HCT116 (cell line): Measurements from ENCODE around the gene PTPN22. TPM values are rescaled to one million over a fixed set of nuclear protein-coding genes. Genes with fewer than 3 reads are reported as not detected.

Source experiments
- ATAC-seq: fragments of 200-7000 bp; cut with Tn5 transposase; 2 replicates; pipeline ENCODE4 v1.9.1; 2020; ENCODE audit warnings: mild to moderate bottlenecking, moderate library complexity
- BruUV-seq: library from RNA; stranded (reverse); fragments of 400-500 nt; replicated peaks from 2 replicates; lab custom pipeline; 2021; lab: Mats Ljungman, UMichigan
- CTCF ChIA-PET: fragments of 300-600 bp; sonication (Branson Sonifier 250); formaldehyde crosslinking; loops from one replicate; lab custom pipeline; 2021; ENCODE audit warnings: antibody characterized with exemption; lab: Charles Lee
- POLR2A ChIA-PET: fragments of 300-600, 350-600 bp; sonication (Branson Sonifier 250); formaldehyde crosslinking; loops from one replicate; lab custom pipeline; 2021; ENCODE audit warnings: antibody characterized with exemption; lab: Charles Lee
- RAD21 ChIA-PET, 2 experiments: fragments of 300-600 bp; sonication (Branson Sonifier 250); formaldehyde crosslinking; loops; one replicate each; lab custom pipeline; 2023; ENCODE audit warnings: low total read pairs in 2 of 2; ENCODE audit not compliant: uncharacterized antibody in 2 of 2, unreplicated experiment in 2 of 2, low non-redundant PET in 1 of 2; lab: Charles Lee
- DNase-seq: peaks from one replicate; pipeline ENCODE4 v3.0.0-alpha.2; 2010; ENCODE audit warnings: low read depth, low spot score
- H2AFZ ChIP-seq: fragments of 200-600 bp; shearing (Covaris generic), sonication (generic); 2 replicates; pipeline ENCODE4 v1.6.1; 2017; ENCODE audit warnings: low read depth, mixed run types, mixed read lengths, antibody characterized with exemption, low read length; ENCODE audit not compliant: poor library complexity, severe bottlenecking
- H3K27ac ChIP-seq: 2 replicates; pipeline ENCODE4 v1.5.1; 2012; ENCODE audit warnings: low read depth, low read length
- H3K27me3 ChIP-seq: fragments of 200-600 bp; sonication (generic); 2 replicates; pipeline ENCODE4 v1.6.1; 2016; ENCODE audit warnings: mixed run types, low read length, mixed read lengths; ENCODE audit not compliant: insufficient read depth
- H3K36me3 ChIP-seq, 2 experiments: fragments of 200-500 bp in 1 of 2; fragments of 200-600 bp in 1 of 2; sonication (Bioruptor generic) in 1 of 2; sonication (generic) in 1 of 2; 2 replicates each; pipeline versions ENCODE4 v1.5.1 to v1.6.1; 2014 to 2016; ENCODE audit warnings: low read length in 2 of 2, inconsistent platforms in 1 of 2, mixed read lengths in 1 of 2, mixed run types in 1 of 2; ENCODE audit not compliant: insufficient read depth in 2 of 2, control insufficient read depth in 1 of 2
- H3K4me1 ChIP-seq, 2 experiments: fragments of 200-600 bp in 1 of 2; sonication (generic) in 1 of 2; 2 replicates each; pipeline versions ENCODE4 v1.5.1 to v1.6.1; 2012 to 2017; ENCODE audit warnings: low read length in 2 of 2, inconsistent platforms in 1 of 2, mild to moderate bottlenecking in 1 of 2, mixed read lengths in 1 of 2, mixed run types in 1 of 2, moderate library complexity in 1 of 2; ENCODE audit not compliant: insufficient read depth in 2 of 2, control insufficient read depth in 1 of 2
- H3K4me2 ChIP-seq: fragments of 200-600 bp; sonication (generic); 2 replicates; pipeline ENCODE4 v1.6.1; 2017; ENCODE audit warnings: mixed run types, low read length, mixed read lengths
- H3K4me3 ChIP-seq, 2 experiments: fragments of 200-600 bp in 1 of 2; sonication (generic) in 1 of 2; replicated peaks in 1 of 2; 2 replicates each; pipeline ENCODE4 v1.5.1; 2011 to 2016; ENCODE audit warnings: low read length in 2 of 2, control low read depth in 1 of 2, low read depth in 1 of 2, mild to moderate bottlenecking in 1 of 2, mixed read lengths in 1 of 2, mixed run types in 1 of 2
- H3K79me2 ChIP-seq: fragments of 200-600 bp; sonication (generic); 2 replicates; pipeline ENCODE4 v1.6.1; 2017; ENCODE audit warnings: mild to moderate bottlenecking, mixed run types, low read length, moderate library complexity, mixed read lengths; ENCODE audit not compliant: insufficient read depth
- H3K9ac ChIP-seq: fragments of 200-600 bp; sonication (generic); 2 replicates; pipeline ENCODE4 v1.6.1; 2016; ENCODE audit warnings: low read length, mixed read lengths
- H3K9me2 ChIP-seq: fragments of 200-600 bp; sonication (generic), shearing (Covaris generic); 2 replicates; pipeline ENCODE4 v1.6.1; 2017; ENCODE audit warnings: mixed run types, mild to moderate bottlenecking, moderate library complexity; ENCODE audit not compliant: insufficient read depth
- H3K9me3 ChIP-seq, 2 experiments: fragments of 200-500 bp in 1 of 2; fragments of 200-600 bp in 1 of 2; sonication (Bioruptor generic) in 1 of 2; sonication (generic) in 1 of 2; 2 replicates each; pipeline ENCODE4 v1.6.1; 2014 to 2017; ENCODE audit warnings: low read length in 2 of 2, mixed read lengths in 2 of 2, inconsistent platforms in 1 of 2, low read depth in 1 of 2, mild to moderate bottlenecking in 1 of 2, mixed run types in 1 of 2, moderate library complexity in 1 of 2; ENCODE audit not compliant: control insufficient read depth in 1 of 2, insufficient read depth in 1 of 2
- H4K20me1 ChIP-seq: fragments of 200-600 bp; sonication (generic), shearing (Covaris generic); 2 replicates; pipeline ENCODE4 v1.6.1; 2017; ENCODE audit warnings: mixed run types, mild to moderate bottlenecking, moderate library complexity; ENCODE audit not compliant: insufficient read depth
- ELF1 ChIP-seq: IDR thresholded peaks from 2 replicates; pipeline ENCODE4 v1.6.1; 2012; ENCODE audit warnings: low read depth, borderline replicate concordance
- EZH2 ChIP-seq: fragments of 200-600 bp; sonication (generic); IDR thresholded peaks from 2 replicates; pipeline ENCODE4 v1.6.1; 2017; ENCODE audit warnings: antibody characterized with exemption, mixed run types
- EZH2phosphoT487 ChIP-seq: fragments of 200-600 bp; IDR thresholded peaks from 2 replicates; pipeline ENCODE4 v1.6.1; 2018; ENCODE audit warnings: antibody characterized with exemption, borderline replicate concordance
- MAX ChIP-seq: IDR thresholded peaks from 2 replicates; pipeline ENCODE4 v1.6.1; 2012
- SIN3A ChIP-seq: IDR thresholded peaks from 2 replicates; pipeline ENCODE4 v1.6.1; 2012; ENCODE audit warnings: low read depth
- SRF ChIP-seq: IDR thresholded peaks from 2 replicates; pipeline ENCODE4 v1.6.1; 2012; ENCODE audit warnings: low read depth
- intact Hi-C: fragments of 100-400 bp; cut with micrococcal nuclease; formaldehyde crosslinking; loops from 2 replicates; pipeline ENCODE4 v1.10.0; 2022
- total RNA-seq: library from RNA; stranded (reverse); gene quantifications from one replicate; pipeline ENCODE4 v1.2.1, GENCODE V29; 2021; ENCODE audit not compliant: unreplicated experiment
- TF ChIP-seq, protein P1 (sequence below), 3 experiments: fragments of 200-600 bp in 1 of 3; sonication (generic) in 1 of 3; IDR thresholded peaks in 2 of 3; conservative IDR thresholded peaks in 1 of 3; 2 replicates each; pipeline ENCODE4 v1.5.1; 2012 to 2017; ENCODE audit warnings: low read depth in 2 of 3, low read length in 2 of 3, antibody characterized with exemption in 1 of 3, borderline replicate concordance in 1 of 3, control low read depth in 1 of 3, mild to moderate bottlenecking in 1 of 3, mixed read lengths in 1 of 3, mixed run types in 1 of 3, moderate library complexity in 1 of 3; ENCODE audit not compliant: insufficient read depth in 1 of 3

PTPN22 gene
- total RNA-seq, 1 experiment from 2014 or later = 0.17 TPM

DNA sequence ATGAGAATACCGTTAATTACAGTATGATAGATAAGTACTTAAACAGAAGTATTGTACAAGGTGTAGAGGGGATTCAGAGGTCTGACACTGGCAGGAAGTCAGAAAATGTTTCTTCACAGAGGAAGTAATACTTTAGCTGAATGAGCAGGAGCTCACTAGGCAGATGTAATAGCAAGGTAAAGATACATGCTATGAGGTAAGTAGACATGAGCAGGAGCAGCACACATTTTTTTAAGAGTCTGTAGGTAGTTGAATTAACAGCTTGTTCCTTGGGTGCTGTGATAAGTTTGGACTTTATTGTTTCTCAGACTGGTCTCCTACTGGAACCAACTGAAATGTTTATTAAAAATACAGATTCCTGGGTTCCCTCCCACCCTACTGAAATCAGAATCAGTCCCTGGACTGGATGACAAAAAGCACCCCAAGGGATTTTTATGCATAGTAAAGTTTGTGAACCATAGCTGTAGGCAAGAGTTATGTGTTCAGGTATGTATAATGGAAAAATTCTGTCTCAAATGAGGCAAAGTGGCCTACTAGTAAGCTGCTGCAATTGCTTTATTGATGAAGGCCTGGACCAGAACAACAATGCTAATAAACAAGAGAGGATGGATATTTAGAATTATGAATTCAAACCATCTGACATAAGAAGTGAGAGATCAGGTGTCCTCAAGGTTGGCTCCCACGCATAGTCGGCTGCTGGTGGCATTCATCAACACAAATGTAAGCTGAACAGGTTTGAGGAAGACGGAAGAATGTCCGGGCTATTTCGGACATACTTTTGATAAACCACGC is 32.2 kb upstream of the PTPN22 start:
- H3K9me2 ChIP-seq = no peaks in the 10 kb centered on the region
- TF ChIP-seq, protein P1, sequence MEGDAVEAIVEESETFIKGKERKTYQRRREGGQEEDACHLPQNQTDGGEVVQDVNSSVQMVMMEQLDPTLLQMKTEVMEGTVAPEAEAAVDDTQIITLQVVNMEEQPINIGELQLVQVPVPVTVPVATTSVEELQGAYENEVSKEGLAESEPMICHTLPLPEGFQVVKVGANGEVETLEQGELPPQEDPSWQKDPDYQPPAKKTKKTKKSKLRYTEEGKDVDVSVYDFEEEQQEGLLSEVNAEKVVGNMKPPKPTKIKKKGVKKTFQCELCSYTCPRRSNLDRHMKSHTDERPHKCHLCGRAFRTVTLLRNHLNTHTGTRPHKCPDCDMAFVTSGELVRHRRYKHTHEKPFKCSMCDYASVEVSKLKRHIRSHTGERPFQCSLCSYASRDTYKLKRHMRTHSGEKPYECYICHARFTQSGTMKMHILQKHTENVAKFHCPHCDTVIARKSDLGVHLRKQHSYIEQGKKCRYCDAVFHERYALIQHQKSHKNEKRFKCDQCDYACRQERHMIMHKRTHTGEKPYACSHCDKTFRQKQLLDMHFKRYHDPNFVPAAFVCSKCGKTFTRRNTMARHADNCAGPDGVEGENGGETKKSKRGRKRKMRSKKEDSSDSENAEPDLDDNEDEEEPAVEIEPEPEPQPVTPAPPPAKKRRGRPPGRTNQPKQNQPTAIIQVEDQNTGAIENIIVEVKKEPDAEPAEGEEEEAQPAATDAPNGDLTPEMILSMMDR (IDR thresholded peaks at IDR 0.05 in 2 of 3, conservative IDR thresholded peaks at IDR 0.05 in 1 of 3; ENCODE audit: borderline replicate concordance in 1 of 3, insufficient read depth in 1 of 3, low read depth in 2 of 3, low read length in 2 of 3) = no peak
- TF ChIP-seq SRF (no peak), EZH2phosphoT487 (no peak), MAX (no peak), ELF1 (no peak), EZH2 (no peak), SIN3A (no peak)
- intact Hi-C loops = loop anchor here (5.0 to 10.0 kb wide), 2 partner anchors 66 to 769 kb away; no protein-coding TSS in a partner anchor
- H3K4me1 ChIP-seq = peaks cover 4 to 15% of the 10 kb centered on the region in 2 experiments; a peak in 3 of 4 replicates
- peaks cover 26% of the 10 kb centered on the region for H3K79me2 ChIP-seq
- peak overlapping the region; percentile 83; the same call in 1 of the 2 replicates for H3K27ac ChIP-seq
- H3K27me3 ChIP-seq = no peaks in the 10 kb centered on the region
- ChIA-PET CTCF (no interaction called here), RAD21 (interaction anchor here in 1 of 2 experiments (0.7 kb wide), 1 partner anchor 48 kb away, joined by 3 read pairs; no protein-coding TSS in a partner anchor), POLR2A (interaction anchor here (0.7 to 3.4 kb wide), 2 partner anchors 21 to 26 kb away, joined by 4 to 24 read pairs; partner anchors contain the start of gene HIPK1)
- no peaks in the 10 kb centered on the region for H3K9me3 ChIP-seq
- H2AFZ ChIP-seq = no peak overlapping the region
- H3K9ac ChIP-seq = peak overlapping the region; percentile 68
- H3K36me3 ChIP-seq = peaks cover 6 to 8% of the 10 kb centered on the region in 2 experiments; a peak in 1 of 4 replicates
- BruUV-seq = no TSS peak
- H3K4me2 ChIP-seq = peak overlapping the region; percentile 86
- DNase-seq (no peak), ATAC-seq (no peak)
- H3K4me3 ChIP-seq = peak overlapping the region; percentile 99
- no peaks in the 10 kb centered on the region for H4K20me1 ChIP-seq
